Measurements from ENCODE around the gene MEX3A.

DNA sequence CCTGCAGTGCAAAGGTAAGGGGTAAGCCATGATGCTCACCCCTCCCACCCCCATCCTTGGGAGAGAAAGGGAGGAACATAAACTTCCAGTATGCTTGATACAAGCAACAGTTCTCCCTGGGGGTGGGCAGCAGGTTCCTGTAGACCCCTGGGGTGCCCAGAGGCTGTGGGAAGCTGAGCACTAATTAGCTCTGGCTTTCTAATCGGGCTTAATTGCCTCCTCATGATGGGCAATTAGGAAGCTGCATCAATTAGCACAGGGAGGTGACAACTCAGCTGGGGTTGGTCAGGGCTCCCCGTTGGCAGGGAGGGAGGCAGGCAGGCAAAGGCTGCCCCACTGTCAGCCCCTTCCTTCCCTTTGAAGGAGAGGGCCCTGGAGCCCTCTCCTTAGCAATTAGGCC is 16.5 kb upstream of the MEX3A start:
- TF ChIP-seq POLR2A (IDR thresholded peaks at IDR 0.05; ENCODE audit: borderline replicate concordance, extremely low read depth, insufficient read depth, insufficient read length) (no peak), CEBPB (IDR thresholded peaks at IDR 0.05; ENCODE audit: low read depth) (no peak), ZNF274 (IDR thresholded peaks at IDR 0.05; ENCODE audit: low read depth, low read length) (no peak)
